HCT116 (cell line): ENCODE data around the gene TBATA. TPM values are rescaled to one million over a fixed set of nuclear protein-coding genes. Genes with fewer than 3 reads are reported as not detected.

ENCODE experiments used
- ATAC-seq: fragments of 200-7000 bp; cut with Tn5 transposase; 2 replicates; pipeline ENCODE4 v1.9.1; 2020; ENCODE audit warnings: mild to moderate bottlenecking, moderate library complexity
- BruUV-seq: library from RNA; stranded (reverse); fragments of 400-500 nt; replicated peaks from 2 replicates; lab custom pipeline; 2021; lab: Mats Ljungman, UMichigan
- CTCF ChIA-PET: fragments of 300-600 bp; sonication (Branson Sonifier 250); formaldehyde crosslinking; loops from one replicate; lab custom pipeline; 2021; ENCODE audit warnings: antibody characterized with exemption; lab: Charles Lee
- POLR2A ChIA-PET: fragments of 300-600, 350-600 bp; sonication (Branson Sonifier 250); formaldehyde crosslinking; loops from one replicate; lab custom pipeline; 2021; ENCODE audit warnings: antibody characterized with exemption; lab: Charles Lee
- RAD21 ChIA-PET, 2 experiments: fragments of 300-600 bp; sonication (Branson Sonifier 250); formaldehyde crosslinking; loops; one replicate each; lab custom pipeline; 2023; ENCODE audit warnings: low total read pairs in 2 of 2; ENCODE audit not compliant: uncharacterized antibody in 2 of 2, unreplicated experiment in 2 of 2, low non-redundant PET in 1 of 2; lab: Charles Lee
- DNase-seq: peaks from one replicate; pipeline ENCODE4 v3.0.0-alpha.2; 2010; ENCODE audit warnings: low read depth, low spot score
- H2AFZ ChIP-seq: fragments of 200-600 bp; shearing (Covaris generic), sonication (generic); 2 replicates; pipeline ENCODE4 v1.6.1; 2017; ENCODE audit warnings: low read depth, mixed run types, mixed read lengths, antibody characterized with exemption, low read length; ENCODE audit not compliant: poor library complexity, severe bottlenecking
- H3K27ac ChIP-seq: 2 replicates; pipeline ENCODE4 v1.5.1; 2012; ENCODE audit warnings: low read depth, low read length
- H3K27me3 ChIP-seq: fragments of 200-600 bp; sonication (generic); 2 replicates; pipeline ENCODE4 v1.6.1; 2016; ENCODE audit warnings: mixed run types, low read length, mixed read lengths; ENCODE audit not compliant: insufficient read depth
- H3K36me3 ChIP-seq, 2 experiments: fragments of 200-500 bp in 1 of 2; fragments of 200-600 bp in 1 of 2; sonication (Bioruptor generic) in 1 of 2; sonication (generic) in 1 of 2; 2 replicates each; pipeline versions ENCODE4 v1.5.1 to v1.6.1; 2014 to 2016; ENCODE audit warnings: low read length in 2 of 2, inconsistent platforms in 1 of 2, mixed read lengths in 1 of 2, mixed run types in 1 of 2; ENCODE audit not compliant: insufficient read depth in 2 of 2, control insufficient read depth in 1 of 2
- H3K4me1 ChIP-seq, 2 experiments: fragments of 200-600 bp in 1 of 2; sonication (generic) in 1 of 2; 2 replicates each; pipeline versions ENCODE4 v1.5.1 to v1.6.1; 2012 to 2017; ENCODE audit warnings: low read length in 2 of 2, inconsistent platforms in 1 of 2, mild to moderate bottlenecking in 1 of 2, mixed read lengths in 1 of 2, mixed run types in 1 of 2, moderate library complexity in 1 of 2; ENCODE audit not compliant: insufficient read depth in 2 of 2, control insufficient read depth in 1 of 2
- H3K4me2 ChIP-seq: fragments of 200-600 bp; sonication (generic); 2 replicates; pipeline ENCODE4 v1.6.1; 2017; ENCODE audit warnings: mixed run types, low read length, mixed read lengths
- H3K4me3 ChIP-seq, 2 experiments: fragments of 200-600 bp in 1 of 2; sonication (generic) in 1 of 2; replicated peaks in 1 of 2; 2 replicates each; pipeline ENCODE4 v1.5.1; 2011 to 2016; ENCODE audit warnings: low read length in 2 of 2, control low read depth in 1 of 2, low read depth in 1 of 2, mild to moderate bottlenecking in 1 of 2, mixed read lengths in 1 of 2, mixed run types in 1 of 2
- H3K79me2 ChIP-seq: fragments of 200-600 bp; sonication (generic); 2 replicates; pipeline ENCODE4 v1.6.1; 2017; ENCODE audit warnings: mild to moderate bottlenecking, mixed run types, low read length, moderate library complexity, mixed read lengths; ENCODE audit not compliant: insufficient read depth
- H3K9ac ChIP-seq: fragments of 200-600 bp; sonication (generic); 2 replicates; pipeline ENCODE4 v1.6.1; 2016; ENCODE audit warnings: low read length, mixed read lengths
- H3K9me2 ChIP-seq: fragments of 200-600 bp; sonication (generic), shearing (Covaris generic); 2 replicates; pipeline ENCODE4 v1.6.1; 2017; ENCODE audit warnings: mixed run types, mild to moderate bottlenecking, moderate library complexity; ENCODE audit not compliant: insufficient read depth
- H3K9me3 ChIP-seq, 2 experiments: fragments of 200-500 bp in 1 of 2; fragments of 200-600 bp in 1 of 2; sonication (Bioruptor generic) in 1 of 2; sonication (generic) in 1 of 2; 2 replicates each; pipeline ENCODE4 v1.6.1; 2014 to 2017; ENCODE audit warnings: low read length in 2 of 2, mixed read lengths in 2 of 2, inconsistent platforms in 1 of 2, low read depth in 1 of 2, mild to moderate bottlenecking in 1 of 2, mixed run types in 1 of 2, moderate library complexity in 1 of 2; ENCODE audit not compliant: control insufficient read depth in 1 of 2, insufficient read depth in 1 of 2
- H4K20me1 ChIP-seq: fragments of 200-600 bp; sonication (generic), shearing (Covaris generic); 2 replicates; pipeline ENCODE4 v1.6.1; 2017; ENCODE audit warnings: mixed run types, mild to moderate bottlenecking, moderate library complexity; ENCODE audit not compliant: insufficient read depth
- CBX3 ChIP-seq: IDR thresholded peaks from 2 replicates; pipeline ENCODE4 v1.6.1; 2012; ENCODE audit warnings: low read depth
- CEBPB ChIP-seq: IDR thresholded peaks from 2 replicates; pipeline ENCODE4 v1.6.1; 2012; ENCODE audit warnings: low read depth
- EGR1 ChIP-seq: IDR thresholded peaks from 2 replicates; pipeline ENCODE4 v1.6.1; 2012; ENCODE audit warnings: low read depth
- ELF1 ChIP-seq: IDR thresholded peaks from 2 replicates; pipeline ENCODE4 v1.6.1; 2012; ENCODE audit warnings: low read depth, borderline replicate concordance
- EZH2 ChIP-seq: fragments of 200-600 bp; sonication (generic); IDR thresholded peaks from 2 replicates; pipeline ENCODE4 v1.6.1; 2017; ENCODE audit warnings: antibody characterized with exemption, mixed run types
- EZH2phosphoT487 ChIP-seq: fragments of 200-600 bp; IDR thresholded peaks from 2 replicates; pipeline ENCODE4 v1.6.1; 2018; ENCODE audit warnings: antibody characterized with exemption, borderline replicate concordance
- FOSL1 ChIP-seq: IDR thresholded peaks from 2 replicates; pipeline ENCODE4 v1.6.1; 2012; ENCODE audit warnings: low read depth
- JUND ChIP-seq: IDR thresholded peaks from 2 replicates; pipeline ENCODE4 v1.6.1; 2012
- POLR2A ChIP-seq: IDR thresholded peaks from 2 replicates; pipeline ENCODE4 v1.7.0; 2011; ENCODE audit warnings: borderline replicate concordance; ENCODE audit not compliant: insufficient read depth, insufficient read length; ENCODE audit errors: extremely low read depth
- RAD21 ChIP-seq: IDR thresholded peaks from 2 replicates; pipeline ENCODE4 v1.6.1; 2012; ENCODE audit warnings: low read depth, mild to moderate bottlenecking
- SIN3A ChIP-seq: IDR thresholded peaks from 2 replicates; pipeline ENCODE4 v1.6.1; 2012; ENCODE audit warnings: low read depth
- SP1 ChIP-seq: IDR thresholded peaks from 2 replicates; pipeline ENCODE4 v1.6.1; 2012; ENCODE audit warnings: low read depth
- SRF ChIP-seq: IDR thresholded peaks from 2 replicates; pipeline ENCODE4 v1.6.1; 2012; ENCODE audit warnings: low read depth
- YY1 ChIP-seq: IDR thresholded peaks from 2 replicates; pipeline ENCODE4 v1.6.1; 2011; ENCODE audit warnings: low read length, low read depth, moderate library complexity, mild to moderate bottlenecking; ENCODE audit not compliant: insufficient replicate concordance; ENCODE audit errors: extremely low read depth
- ZFX ChIP-seq: fragments of 450-650 bp; IDR thresholded peaks from 2 replicates; pipeline ENCODE4 v1.6.1; 2017
- ZNF274 ChIP-seq: fragments of 200-500 bp; sonication (Bioruptor generic); IDR thresholded peaks from 2 replicates; pipeline ENCODE4 v1.6.1; 2014; ENCODE audit warnings: mild to moderate bottlenecking, low read depth, low read length, inconsistent platforms
- intact Hi-C: fragments of 100-400 bp; cut with micrococcal nuclease; formaldehyde crosslinking; loops from 2 replicates; pipeline ENCODE4 v1.10.0; 2022
- total RNA-seq: library from RNA; stranded (reverse); gene quantifications from one replicate; pipeline ENCODE4 v1.2.1, GENCODE V29; 2021; ENCODE audit not compliant: unreplicated experiment
- TF ChIP-seq, protein P1 (sequence below): IDR thresholded peaks from 2 replicates; pipeline ENCODE4 v1.6.1; 2012; ENCODE audit warnings: low read depth
- TF ChIP-seq, protein P2 (sequence below): IDR thresholded peaks from 2 replicates; pipeline ENCODE4 v1.6.1; 2011; ENCODE audit warnings: mild to moderate bottlenecking, low read length, moderate library complexity; ENCODE audit not compliant: insufficient replicate concordance; ENCODE audit errors: extremely low read depth
- TF ChIP-seq, protein P3 (sequence below): IDR thresholded peaks from 2 replicates; pipeline ENCODE4 v1.6.1; 2012
- TF ChIP-seq, protein P4 (sequence below), 3 experiments: fragments of 200-600 bp in 1 of 3; sonication (generic) in 1 of 3; IDR thresholded peaks in 2 of 3; conservative IDR thresholded peaks in 1 of 3; 2 replicates each; pipeline ENCODE4 v1.5.1; 2012 to 2017; ENCODE audit warnings: low read depth in 2 of 3, low read length in 2 of 3, antibody characterized with exemption in 1 of 3, borderline replicate concordance in 1 of 3, control low read depth in 1 of 3, mild to moderate bottlenecking in 1 of 3, mixed read lengths in 1 of 3, mixed run types in 1 of 3, moderate library complexity in 1 of 3; ENCODE audit not compliant: insufficient read depth in 1 of 3

The TBATA gene
- total RNA-seq, 1 experiment from 2014 or later = not detected

DNA sequence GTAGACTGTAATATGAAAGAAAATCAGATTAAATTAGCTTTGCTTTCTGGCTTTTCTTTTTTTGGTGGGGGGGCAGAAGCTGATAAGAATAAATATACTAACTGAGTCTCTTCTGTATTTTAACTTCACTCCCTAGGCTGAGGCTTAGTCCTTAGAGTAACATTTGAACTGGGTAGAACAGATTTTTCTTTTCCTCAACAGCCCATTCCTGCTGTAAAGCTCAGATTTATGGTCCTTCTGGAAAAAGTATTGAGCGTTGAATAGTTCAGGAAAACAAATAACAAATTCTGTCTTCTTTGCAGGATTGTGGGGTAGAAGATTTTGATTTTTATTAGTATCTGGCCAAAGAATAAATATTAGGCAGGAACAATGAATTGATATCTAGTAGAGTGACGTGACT, 48.4 kb upstream of the TBATA start:
- H2AFZ ChIP-seq = no peak overlapping the region
- H3K36me3 ChIP-seq = peaks cover 0 to 12% of the 10 kb centered on the region in 2 experiments; a peak in 3 of 4 replicates
- no peaks in the 10 kb centered on the region for H3K27me3 ChIP-seq
- TF ChIP-seq, protein P1, sequence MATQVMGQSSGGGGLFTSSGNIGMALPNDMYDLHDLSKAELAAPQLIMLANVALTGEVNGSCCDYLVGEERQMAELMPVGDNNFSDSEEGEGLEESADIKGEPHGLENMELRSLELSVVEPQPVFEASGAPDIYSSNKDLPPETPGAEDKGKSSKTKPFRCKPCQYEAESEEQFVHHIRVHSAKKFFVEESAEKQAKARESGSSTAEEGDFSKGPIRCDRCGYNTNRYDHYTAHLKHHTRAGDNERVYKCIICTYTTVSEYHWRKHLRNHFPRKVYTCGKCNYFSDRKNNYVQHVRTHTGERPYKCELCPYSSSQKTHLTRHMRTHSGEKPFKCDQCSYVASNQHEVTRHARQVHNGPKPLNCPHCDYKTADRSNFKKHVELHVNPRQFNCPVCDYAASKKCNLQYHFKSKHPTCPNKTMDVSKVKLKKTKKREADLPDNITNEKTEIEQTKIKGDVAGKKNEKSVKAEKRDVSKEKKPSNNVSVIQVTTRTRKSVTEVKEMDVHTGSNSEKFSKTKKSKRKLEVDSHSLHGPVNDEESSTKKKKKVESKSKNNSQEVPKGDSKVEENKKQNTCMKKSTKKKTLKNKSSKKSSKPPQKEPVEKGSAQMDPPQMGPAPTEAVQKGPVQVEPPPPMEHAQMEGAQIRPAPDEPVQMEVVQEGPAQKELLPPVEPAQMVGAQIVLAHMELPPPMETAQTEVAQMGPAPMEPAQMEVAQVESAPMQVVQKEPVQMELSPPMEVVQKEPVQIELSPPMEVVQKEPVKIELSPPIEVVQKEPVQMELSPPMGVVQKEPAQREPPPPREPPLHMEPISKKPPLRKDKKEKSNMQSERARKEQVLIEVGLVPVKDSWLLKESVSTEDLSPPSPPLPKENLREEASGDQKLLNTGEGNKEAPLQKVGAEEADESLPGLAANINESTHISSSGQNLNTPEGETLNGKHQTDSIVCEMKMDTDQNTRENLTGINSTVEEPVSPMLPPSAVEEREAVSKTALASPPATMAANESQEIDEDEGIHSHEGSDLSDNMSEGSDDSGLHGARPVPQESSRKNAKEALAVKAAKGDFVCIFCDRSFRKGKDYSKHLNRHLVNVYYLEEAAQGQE = no peak
- TF ChIP-seq, protein P2, sequence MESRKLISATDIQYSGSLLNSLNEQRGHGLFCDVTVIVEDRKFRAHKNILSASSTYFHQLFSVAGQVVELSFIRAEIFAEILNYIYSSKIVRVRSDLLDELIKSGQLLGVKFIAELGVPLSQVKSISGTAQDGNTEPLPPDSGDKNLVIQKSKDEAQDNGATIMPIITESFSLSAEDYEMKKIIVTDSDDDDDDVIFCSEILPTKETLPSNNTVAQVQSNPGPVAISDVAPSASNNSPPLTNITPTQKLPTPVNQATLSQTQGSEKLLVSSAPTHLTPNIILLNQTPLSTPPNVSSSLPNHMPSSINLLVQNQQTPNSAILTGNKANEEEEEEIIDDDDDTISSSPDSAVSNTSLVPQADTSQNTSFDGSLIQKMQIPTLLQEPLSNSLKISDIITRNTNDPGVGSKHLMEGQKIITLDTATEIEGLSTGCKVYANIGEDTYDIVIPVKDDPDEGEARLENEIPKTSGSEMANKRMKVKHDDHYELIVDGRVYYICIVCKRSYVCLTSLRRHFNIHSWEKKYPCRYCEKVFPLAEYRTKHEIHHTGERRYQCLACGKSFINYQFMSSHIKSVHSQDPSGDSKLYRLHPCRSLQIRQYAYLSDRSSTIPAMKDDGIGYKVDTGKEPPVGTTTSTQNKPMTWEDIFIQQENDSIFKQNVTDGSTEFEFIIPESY = no peak
- TF ChIP-seq, protein P3, sequence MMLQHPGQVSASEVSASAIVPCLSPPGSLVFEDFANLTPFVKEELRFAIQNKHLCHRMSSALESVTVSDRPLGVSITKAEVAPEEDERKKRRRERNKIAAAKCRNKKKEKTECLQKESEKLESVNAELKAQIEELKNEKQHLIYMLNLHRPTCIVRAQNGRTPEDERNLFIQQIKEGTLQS = no peak
- TF ChIP-seq POLR2A (no peak), RAD21 (no peak), CBX3 (no peak), EGR1 (no peak), ZFX (no peak), SP1 (no peak), ZNF274 (no peak), CEBPB (no peak), YY1 (no peak), FOSL1 (no peak), ELF1 (no peak), SIN3A (no peak), EZH2phosphoT487 (no peak), JUND (no peak), EZH2 (no peak), SRF (no peak)
- TF ChIP-seq, protein P4, sequence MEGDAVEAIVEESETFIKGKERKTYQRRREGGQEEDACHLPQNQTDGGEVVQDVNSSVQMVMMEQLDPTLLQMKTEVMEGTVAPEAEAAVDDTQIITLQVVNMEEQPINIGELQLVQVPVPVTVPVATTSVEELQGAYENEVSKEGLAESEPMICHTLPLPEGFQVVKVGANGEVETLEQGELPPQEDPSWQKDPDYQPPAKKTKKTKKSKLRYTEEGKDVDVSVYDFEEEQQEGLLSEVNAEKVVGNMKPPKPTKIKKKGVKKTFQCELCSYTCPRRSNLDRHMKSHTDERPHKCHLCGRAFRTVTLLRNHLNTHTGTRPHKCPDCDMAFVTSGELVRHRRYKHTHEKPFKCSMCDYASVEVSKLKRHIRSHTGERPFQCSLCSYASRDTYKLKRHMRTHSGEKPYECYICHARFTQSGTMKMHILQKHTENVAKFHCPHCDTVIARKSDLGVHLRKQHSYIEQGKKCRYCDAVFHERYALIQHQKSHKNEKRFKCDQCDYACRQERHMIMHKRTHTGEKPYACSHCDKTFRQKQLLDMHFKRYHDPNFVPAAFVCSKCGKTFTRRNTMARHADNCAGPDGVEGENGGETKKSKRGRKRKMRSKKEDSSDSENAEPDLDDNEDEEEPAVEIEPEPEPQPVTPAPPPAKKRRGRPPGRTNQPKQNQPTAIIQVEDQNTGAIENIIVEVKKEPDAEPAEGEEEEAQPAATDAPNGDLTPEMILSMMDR (IDR thresholded peaks at IDR 0.05 in 2 of 3, conservative IDR thresholded peaks at IDR 0.05 in 1 of 3; ENCODE audit: borderline replicate concordance in 1 of 3, insufficient read depth in 1 of 3, low read depth in 2 of 3, low read length in 2 of 3) = no peak
- ATAC-seq (no peak), DNase-seq (no peak)
- peaks cover 74% of the 10 kb centered on the region for H3K79me2 ChIP-seq
- no peak overlapping the region for H3K4me2 ChIP-seq
- no peak overlapping the region for H3K27ac ChIP-seq
- peaks cover 0 to 26% of the 10 kb centered on the region in 2 experiments; a peak in 2 of 4 replicates for H3K4me1 ChIP-seq
- ChIA-PET CTCF (no interaction called here), POLR2A (no interaction called here), RAD21 (no interaction called here)
- H3K9ac ChIP-seq = no peak overlapping the region
- no TSS peak for BruUV-seq
- H3K9me2 ChIP-seq = no peaks in the 10 kb centered on the region
- no peaks in the 10 kb centered on the region for H3K9me3 ChIP-seq
- H3K4me3 ChIP-seq = no peak overlapping the region
- intact Hi-C loops = no loop called here
- H4K20me1 ChIP-seq = peaks cover 5% of the 10 kb centered on the region; the same call in 1 of the 2 replicates
